DND-41 (cell line): ENCODE results near the gene FAM89A.

Experiments
- ATAC-seq: fragments of 200-7000 bp; cut with Tn5 transposase; 3 replicates; pipeline ENCODE4 v1.9.1; 2021; ENCODE audit warnings: low read depth; ENCODE audit not compliant: insufficient read depth
- DNase-seq: peaks from one replicate; pipeline ENCODE4 v3.0.0-alpha.2; 2020
- H2AFZ ChIP-seq: 2 replicates; pipeline ENCODE4 v1.6.0; 2012; ENCODE audit warnings: low read depth, low read length
- H3K27ac ChIP-seq: 2 replicates; pipeline ENCODE4 v1.5.1; 2012; ENCODE audit warnings: low read length, inconsistent platforms
- H3K27me3 ChIP-seq: fragments of 200-600 bp; sonication (generic); 2 replicates; pipeline ENCODE4 v1.6.0; 2012; ENCODE audit warnings: low read length, mild to moderate bottlenecking, inconsistent platforms; ENCODE audit not compliant: insufficient read depth, poor library complexity
- H3K36me3 ChIP-seq: 2 replicates; pipeline ENCODE4 v1.5.1; 2012; ENCODE audit warnings: low read length, inconsistent platforms; ENCODE audit not compliant: insufficient read depth
- H3K4me1 ChIP-seq: 2 replicates; pipeline ENCODE4 v1.5.1; 2012; ENCODE audit warnings: mild to moderate bottlenecking, low read length; ENCODE audit not compliant: insufficient read depth
- H3K4me2 ChIP-seq: 2 replicates; pipeline ENCODE4 v1.6.0; 2012; ENCODE audit warnings: mild to moderate bottlenecking, moderate library complexity, low read length, inconsistent platforms; ENCODE audit not compliant: insufficient read depth
- H3K4me3 ChIP-seq, 2 experiments: fragments of 200-600 bp in 1 of 2; shearing (Covaris generic) in 1 of 2; 2 replicates each; pipeline ENCODE4 v1.5.1; 2012 to 2016; ENCODE audit warnings: inconsistent platforms in 2 of 2, low read length in 2 of 2, mild to moderate bottlenecking in 2 of 2, low read depth in 1 of 2, moderate library complexity in 1 of 2
- H3K79me2 ChIP-seq: 2 replicates; pipeline ENCODE4 v1.6.0; 2012; ENCODE audit warnings: low read length, inconsistent platforms; ENCODE audit not compliant: insufficient read depth
- H3K9ac ChIP-seq: 2 replicates; pipeline ENCODE4 v1.6.0; 2012; ENCODE audit warnings: low read depth, mild to moderate bottlenecking, inconsistent platforms, low read length, moderate library complexity
- H3K9me3 ChIP-seq: 2 replicates; pipeline ENCODE4 v1.5.1; 2012; ENCODE audit warnings: low read length, moderate library complexity, mild to moderate bottlenecking, inconsistent platforms; ENCODE audit not compliant: insufficient read depth, severe bottlenecking
- H4K20me1 ChIP-seq: 2 replicates; pipeline ENCODE4 v1.6.0; 2012; ENCODE audit warnings: low read length; ENCODE audit not compliant: insufficient read depth
- CTCF ChIP-seq: IDR thresholded peaks from 2 replicates; pipeline ENCODE4 v1.5.1; 2012; ENCODE audit warnings: borderline replicate concordance, low read length, moderate library complexity, mild to moderate bottlenecking; ENCODE audit not compliant: poor library complexity, severe bottlenecking; ENCODE audit errors: extremely low read depth
- EZH2 ChIP-seq: IDR thresholded peaks from 3 replicates; pipeline ENCODE4 v1.6.1; 2012; ENCODE audit warnings: borderline replicate concordance, low read depth, mild to moderate bottlenecking, moderate library complexity, low read length, inconsistent platforms; ENCODE audit not compliant: severe bottlenecking

FAM89A gene

GRCh38 chr1:231037585-231038517, 2.2 kb downstream of the FAM89A start:
- no peak overlapping the region for H3K27ac ChIP-seq
- H3K27me3 ChIP-seq, result no peaks in the 10 kb centered on the region
- DNase-seq (no peak), ATAC-seq (no peak)
- TF ChIP-seq EZH2 (no peak), CTCF (no peak)
- H3K4me2 ChIP-seq, result no peak overlapping the region
- peaks cover 11% of the 10 kb centered on the region for H3K4me1 ChIP-seq
- no peaks in the 10 kb centered on the region for H3K36me3 ChIP-seq
- H3K4me3 ChIP-seq, result no peak overlapping the region
- H3K9ac ChIP-seq, result no peak overlapping the region
- no peaks in the 10 kb centered on the region for H4K20me1 ChIP-seq
- no peak overlapping the region for H2AFZ ChIP-seq
- H3K9me3 ChIP-seq, result no peaks in the 10 kb centered on the region
- no peaks in the 10 kb centered on the region for H3K79me2 ChIP-seq

- Histone ChIP-seq H3K4me3 (no peak overlapping the region), H3K27me3 (no peaks in the 10 kb centered on the region), H2AFZ (no peak overlapping the region), H3K9ac (no peak overlapping the region), H3K36me3 (no peaks in the 10 kb centered on the region), H3K79me2 (no peaks in the 10 kb centered on the region), H3K9me3 (no peaks in the 10 kb centered on the region), H3K27ac (no peak overlapping the region), H3K4me2 (no peak overlapping the region), H3K4me1 (peaks cover 11% of the 10 kb centered on the region), H4K20me1 (no peaks in the 10 kb centered on the region)
- TF ChIP-seq CTCF (no peak), EZH2 (no peak)
- peak; percentile 55; the same call in 2 of the 3 replicates for ATAC-seq
- no peak for DNase-seq
Measured at GRCh38 chr1:231036416-231036815, 3.6 kb downstream of the FAM89A start.

GRCh38 chr1:231035799-231036198, 4.3 kb downstream of the FAM89A start:
- Histone ChIP-seq H3K27me3 (no peaks in the 10 kb centered on the region), H3K4me2 (no peak overlapping the region), H4K20me1 (no peaks in the 10 kb centered on the region), H3K4me3 (no peak overlapping the region), H2AFZ (no peak overlapping the region), H3K36me3 (no peaks in the 10 kb centered on the region), H3K9ac (no peak overlapping the region), H3K79me2 (no peaks in the 10 kb centered on the region), H3K9me3 (no peaks in the 10 kb centered on the region), H3K27ac (no peak overlapping the region), H3K4me1 (peaks cover 11% of the 10 kb centered on the region)
- DNase-seq (no peak), ATAC-seq (no peak)
- TF ChIP-seq EZH2 (no peak), CTCF (no peak)
